HFFc6 (cell line): ENCODE measurements around the gene ZDHHC16. TPM values are rescaled to one million over a fixed set of nuclear protein-coding genes. Genes with fewer than 3 reads are reported as not detected.
"Not testable (repeated sequence)": the region's sequence is repeated elsewhere in the genome, so short reads cannot be mapped to it uniquely, and the experiment has no call there.

Experiments
- DNase-seq: peaks from one replicate; pipeline ENCODE4 v3.0.0-alpha.2; 2018
- H3K27ac Mint-ChIP-seq: 2 replicates; pipeline ENCODE4 v1.8.0; 2020; ENCODE audit warnings: mild to moderate bottlenecking, mixed read lengths
- H3K27me3 Mint-ChIP-seq: 2 replicates; pipeline ENCODE4 v1.8.0; 2021; ENCODE audit warnings: mild to moderate bottlenecking, moderate library complexity, mixed read lengths; ENCODE audit not compliant: insufficient read depth
- H3K36me3 Mint-ChIP-seq: 2 replicates; pipeline ENCODE4 v1.8.0; 2021; ENCODE audit warnings: low read depth, mixed read lengths
- H3K4me1 Mint-ChIP-seq: 2 replicates; pipeline ENCODE4 v1.8.0; 2020; ENCODE audit warnings: low read depth, mixed read lengths
- H3K4me3 Mint-ChIP-seq: 2 replicates; pipeline ENCODE4 v1.8.0; 2020; ENCODE audit warnings: mild to moderate bottlenecking, moderate library complexity, mixed read lengths
- H3K9me3 Mint-ChIP-seq: 2 replicates; pipeline ENCODE4 v1.8.0; 2020; ENCODE audit warnings: mild to moderate bottlenecking, mixed read lengths
- CTCF ChIP-seq: fragments of 200-600 bp; sonication (generic); IDR thresholded peaks from 2 replicates; pipeline ENCODE4 v1.5.0; 2021; ENCODE audit warnings: antibody characterized with exemption, mild to moderate bottlenecking
- total RNA-seq, 6 experiments: library from RNA; stranded (reverse); fragmentation: NEBNext Ultra II Directional; extraction: Animal tissue kit (Norgen Biotek cat#: 25700); gene quantifications; 2 replicates in 1 of 6; 3 replicates in 5 of 6; pipeline ENCODE4 v1.2.3, GENCODE V29; 2021

Gene ZDHHC16
- total RNA-seq, 6 experiments from 2014 or later, result 60.7 to 64.9 (median 63.1) TPM

- no peak overlapping the region for H3K4me3 Mint-ChIP-seq
- no peak overlapping the region for H3K27ac Mint-ChIP-seq
- no peaks in the 10 kb centered on the region for H3K4me1 Mint-ChIP-seq
- peaks cover 1% of the 10 kb centered on the region for H3K27me3 Mint-ChIP-seq
- DNase-seq, result no peak
- no peaks in the 10 kb centered on the region for H3K9me3 Mint-ChIP-seq
- no peaks in the 10 kb centered on the region for H3K36me3 Mint-ChIP-seq
- TF ChIP-seq CTCF, result no peak
These were observed 41.9 kb upstream of the ZDHHC16 start for GRCh38 chr10:97404044-97404443.

GRCh38 chr10:97406064-97406463, 39.9 kb upstream of the ZDHHC16 start:
- Mint-ChIP-seq H3K4me3 (no peak overlapping the region), H3K27ac (no peak overlapping the region), H3K36me3 (no peaks in the 10 kb centered on the region), H3K9me3 (no peaks in the 10 kb centered on the region), H3K27me3 (peaks cover 1% of the 10 kb centered on the region), H3K4me1 (peaks cover under 1% of the 10 kb centered on the region)
- TF ChIP-seq CTCF, result no peak
- no peak for DNase-seq

GRCh38 chr10:97406483-97406882, 39.5 kb upstream of the ZDHHC16 start:
- H3K4me1 Mint-ChIP-seq, H3K27ac Mint-ChIP-seq, H3K36me3 Mint-ChIP-seq, DNase-seq, H3K4me3 Mint-ChIP-seq, H3K9me3 Mint-ChIP-seq, H3K27me3 Mint-ChIP-seq: not testable (repeated sequence)

GRCh38 chr10:97407211-97407951, 38.6 kb upstream of the ZDHHC16 start:
- peak; percentile 72 for DNase-seq
- TF ChIP-seq CTCF, result peak; percentile 90

GRCh38 chr10:97407952-97408248, 38.1 kb upstream of the ZDHHC16 start:
- no peaks in the 10 kb centered on the region for H3K9me3 Mint-ChIP-seq

More at GRCh38 chr10:97407211-97407951, 38.6 kb upstream of the ZDHHC16 start:
- no peaks in the 10 kb centered on the region for H3K36me3 Mint-ChIP-seq
- H3K4me1 Mint-ChIP-seq, result peaks cover 6% of the 10 kb centered on the region
- H3K9me3 Mint-ChIP-seq, result no peaks in the 10 kb centered on the region
- no peak overlapping the region for H3K4me3 Mint-ChIP-seq
- H3K27ac Mint-ChIP-seq, result no peak overlapping the region
- peaks cover 1% of the 10 kb centered on the region for H3K27me3 Mint-ChIP-seq

More at GRCh38 chr10:97407952-97408248, 38.1 kb upstream of the ZDHHC16 start:
- H3K36me3 Mint-ChIP-seq, result no peaks in the 10 kb centered on the region
- no peak overlapping the region for H3K27ac Mint-ChIP-seq
- no peak for DNase-seq
- no peak overlapping the region for H3K4me3 Mint-ChIP-seq
- no peak for TF ChIP-seq CTCF
- H3K4me1 Mint-ChIP-seq, result peaks cover 9% of the 10 kb centered on the region
- peaks cover 1% of the 10 kb centered on the region for H3K27me3 Mint-ChIP-seq
